Measurements from ENCODE around the gene SNX30. TPM values are rescaled to one million over a fixed set of nuclear protein-coding genes. Genes with fewer than 3 reads are reported as not detected.
A peak's percentile ranks its signal among the peaks of the same experiment; 100 is the strongest.

Gene SNX30
- 1 to 10 TPM; 3.8 to 3.9 TPM for total RNA-seq

GRCh38 chr9:112750016-112750763, at the start of gene SNX30:
SNX30 (plus strand) TSS chr9:112750760; CDS start chr9:112751002, 242 bp downstream.
- TF ChIP-seq, protein P1, sequence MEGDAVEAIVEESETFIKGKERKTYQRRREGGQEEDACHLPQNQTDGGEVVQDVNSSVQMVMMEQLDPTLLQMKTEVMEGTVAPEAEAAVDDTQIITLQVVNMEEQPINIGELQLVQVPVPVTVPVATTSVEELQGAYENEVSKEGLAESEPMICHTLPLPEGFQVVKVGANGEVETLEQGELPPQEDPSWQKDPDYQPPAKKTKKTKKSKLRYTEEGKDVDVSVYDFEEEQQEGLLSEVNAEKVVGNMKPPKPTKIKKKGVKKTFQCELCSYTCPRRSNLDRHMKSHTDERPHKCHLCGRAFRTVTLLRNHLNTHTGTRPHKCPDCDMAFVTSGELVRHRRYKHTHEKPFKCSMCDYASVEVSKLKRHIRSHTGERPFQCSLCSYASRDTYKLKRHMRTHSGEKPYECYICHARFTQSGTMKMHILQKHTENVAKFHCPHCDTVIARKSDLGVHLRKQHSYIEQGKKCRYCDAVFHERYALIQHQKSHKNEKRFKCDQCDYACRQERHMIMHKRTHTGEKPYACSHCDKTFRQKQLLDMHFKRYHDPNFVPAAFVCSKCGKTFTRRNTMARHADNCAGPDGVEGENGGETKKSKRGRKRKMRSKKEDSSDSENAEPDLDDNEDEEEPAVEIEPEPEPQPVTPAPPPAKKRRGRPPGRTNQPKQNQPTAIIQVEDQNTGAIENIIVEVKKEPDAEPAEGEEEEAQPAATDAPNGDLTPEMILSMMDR (IDR thresholded peaks at IDR 0.05): no peak
- DNase-seq (peak; percentile 75), ATAC-seq (peak; percentile 48)
- ChIA-PET POLR2A (interaction anchor here (0.9 kb wide), 1 partner anchor 35 kb away, joined by 3 read pairs; no protein-coding TSS in a partner anchor), CTCF (interaction anchor here (1.1 kb wide), 1 partner anchor 43 kb away, joined by 8 read pairs; no protein-coding TSS in a partner anchor)
- no peaks in the 10 kb centered on the region for H3K9me3 Mint-ChIP-seq
- H3K4me3 Mint-ChIP-seq: peak within 1 kb of the TSS; percentile 78
- peak within 1 kb of the TSS; percentile 79 for H3K27ac Mint-ChIP-seq
- H3K27me3 Mint-ChIP-seq: no peaks in the 10 kb centered on the region
- no peaks in the 10 kb centered on the region for H3K36me3 Mint-ChIP-seq (ENCODE audit: low read depth)
- intact Hi-C loops (cut with micrococcal nuclease): loop anchor here (5.0 kb wide), 2 partner anchors 33 to 42 kb away; partner anchors contain the start of gene INIP
- peaks cover 66% of the 10 kb centered on the region for H3K4me1 Mint-ChIP-seq (ENCODE audit: low read depth)

GRCh38 chr9:112703304-112703703, 47.3 kb upstream of the SNX30 start:
- peaks cover 27% of the 10 kb centered on the region for H3K4me1 Mint-ChIP-seq (ENCODE audit: low read depth)

DNA sequence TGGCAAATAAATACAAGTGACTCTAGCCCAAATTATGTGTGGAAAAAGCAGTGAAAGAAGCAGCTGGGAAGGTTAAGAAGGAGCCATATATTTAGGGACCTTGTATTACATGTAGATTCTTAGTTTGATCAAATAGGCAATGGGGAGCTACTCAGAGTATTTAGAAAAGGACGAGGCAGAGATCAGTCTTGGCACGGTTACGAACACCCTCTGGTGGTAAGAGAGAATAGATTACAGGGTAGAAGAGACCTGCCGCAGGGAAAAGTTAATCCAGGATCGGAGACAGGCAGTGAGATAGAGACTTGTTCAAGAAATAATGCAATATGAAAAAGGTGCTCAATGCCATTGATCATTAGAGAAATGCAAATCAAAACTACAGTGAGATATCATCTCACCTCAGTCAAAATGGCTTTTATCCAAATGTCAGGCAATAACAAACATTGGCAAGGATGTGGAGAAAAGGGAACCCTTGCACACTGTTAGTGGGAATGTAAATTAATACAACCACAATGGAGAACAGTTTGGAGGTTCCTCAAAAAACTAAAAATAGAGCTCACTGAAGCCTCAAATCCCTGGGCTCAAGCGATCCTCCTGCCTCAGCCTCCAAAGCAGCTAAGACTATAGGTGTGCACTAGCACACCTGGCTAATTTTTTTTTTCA, 44.7 kb upstream of the SNX30 start:
- Mint-ChIP-seq H3K27ac (no peak overlapping the region), H3K4me1 (ENCODE audit: low read depth) (peaks cover 23% of the 10 kb centered on the region), H3K4me3 (no peak overlapping the region), H3K9me3 (no peaks in the 10 kb centered on the region), H3K36me3 (ENCODE audit: low read depth) (peaks cover 18% of the 10 kb centered on the region), H3K27me3 (no peaks in the 10 kb centered on the region)
- ChIA-PET CTCF (interaction anchor here (0.6 kb wide), 1 partner anchor 44 kb away, joined by 3 read pairs; no protein-coding TSS in a partner anchor), POLR2A (no interaction called here)
- TF ChIP-seq, protein P1 (IDR thresholded peaks at IDR 0.05): no peak
- DNase-seq (no peak), ATAC-seq (no peak)
- intact Hi-C loops (cut with micrococcal nuclease): loop anchor here (10.0 kb wide), 1 partner anchor 331 kb away; no protein-coding TSS in a partner anchor

More at GRCh38 chr9:112703304-112703703, 47.3 kb upstream of the SNX30 start:
- Mint-ChIP-seq H3K4me3 (no peak overlapping the region), H3K9me3 (no peaks in the 10 kb centered on the region), H3K36me3 (ENCODE audit: low read depth) (peaks cover 26% of the 10 kb centered on the region), H3K27ac (no peak overlapping the region), H3K27me3 (no peaks in the 10 kb centered on the region)
- TF ChIP-seq, protein P1 (IDR thresholded peaks at IDR 0.05): no peak
- ATAC-seq (no peak), DNase-seq (no peak)
- intact Hi-C loops (cut with micrococcal nuclease): loop anchor here (10.0 kb wide), 1 partner anchor 329 kb away; no protein-coding TSS in a partner anchor
- CTCF ChIA-PET: no interaction called here
- POLR2A ChIA-PET: no interaction called here

DNA sequence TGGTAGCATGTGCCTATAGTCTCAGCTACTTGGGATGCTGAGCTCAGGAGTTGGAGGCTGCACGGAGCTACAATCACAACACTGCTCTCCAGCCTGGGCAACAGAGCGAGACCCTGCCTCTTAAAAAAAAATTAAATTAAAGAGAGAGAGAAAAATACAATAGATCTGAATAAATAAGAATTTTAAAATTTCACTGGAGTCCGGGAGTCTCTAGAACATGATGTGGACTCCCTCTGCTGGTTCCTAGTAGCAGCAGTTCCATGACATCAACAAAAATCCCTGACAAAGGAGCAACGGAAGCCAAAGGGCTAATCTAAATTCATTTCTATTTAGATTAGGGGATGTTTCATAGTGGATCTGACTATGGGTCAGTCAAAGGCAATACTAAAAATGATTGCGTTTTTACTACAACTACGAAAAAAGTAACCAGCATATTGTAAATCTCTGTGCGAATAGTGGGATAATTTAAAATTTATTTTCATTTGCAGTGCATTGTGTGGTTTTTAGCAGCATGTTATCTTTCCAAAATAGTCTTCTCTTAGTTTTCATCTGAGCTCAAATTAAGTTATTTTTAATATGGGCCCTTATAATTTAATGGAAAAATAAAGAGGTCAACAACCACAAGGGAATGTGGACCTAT, 39.4 kb upstream of the SNX30 start:
- intact Hi-C loops (cut with micrococcal nuclease): no loop called here
- CTCF ChIA-PET: interaction anchor here (0.9 to 2.0 kb wide), 3 partner anchors 70 to 219 kb away, joined by 3 to 11 read pairs (median 3); no protein-coding TSS in a partner anchor
- POLR2A ChIA-PET: no interaction called here
- H3K4me3 Mint-ChIP-seq: no peak overlapping the region
- DNase-seq (no peak), ATAC-seq (no peak)
- H3K4me1 Mint-ChIP-seq (ENCODE audit: low read depth): peaks cover 46% of the 10 kb centered on the region
- no peaks in the 10 kb centered on the region for H3K9me3 Mint-ChIP-seq
- no peak overlapping the region for H3K27ac Mint-ChIP-seq
- H3K27me3 Mint-ChIP-seq: no peaks in the 10 kb centered on the region
- TF ChIP-seq, protein P1 (IDR thresholded peaks at IDR 0.05): no peak
- peaks cover 23% of the 10 kb centered on the region for H3K36me3 Mint-ChIP-seq (ENCODE audit: low read depth)

Measured in activated CD8-positive, alpha-beta T cell treated with anti-CD3 and anti-CD28 coated beads for 36 hours (primary cell).